Kidney tubule cell (primary cell): ENCODE results near the gene DRG1.
"Not testable (repeated sequence)": the region's sequence is repeated elsewhere in the genome, so short reads cannot be mapped to it uniquely, and the experiment has no call there.

Experiments
- DNase-seq: peaks from one replicate; pipeline ENCODE4 v3.0.0-alpha.2; 2018; ENCODE audit warnings: low spot score

The DRG1 gene, protein sequence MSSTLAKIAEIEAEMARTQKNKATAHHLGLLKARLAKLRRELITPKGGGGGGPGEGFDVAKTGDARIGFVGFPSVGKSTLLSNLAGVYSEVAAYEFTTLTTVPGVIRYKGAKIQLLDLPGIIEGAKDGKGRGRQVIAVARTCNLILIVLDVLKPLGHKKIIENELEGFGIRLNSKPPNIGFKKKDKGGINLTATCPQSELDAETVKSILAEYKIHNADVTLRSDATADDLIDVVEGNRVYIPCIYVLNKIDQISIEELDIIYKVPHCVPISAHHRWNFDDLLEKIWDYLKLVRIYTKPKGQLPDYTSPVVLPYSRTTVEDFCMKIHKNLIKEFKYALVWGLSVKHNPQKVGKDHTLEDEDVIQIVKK

DNA sequence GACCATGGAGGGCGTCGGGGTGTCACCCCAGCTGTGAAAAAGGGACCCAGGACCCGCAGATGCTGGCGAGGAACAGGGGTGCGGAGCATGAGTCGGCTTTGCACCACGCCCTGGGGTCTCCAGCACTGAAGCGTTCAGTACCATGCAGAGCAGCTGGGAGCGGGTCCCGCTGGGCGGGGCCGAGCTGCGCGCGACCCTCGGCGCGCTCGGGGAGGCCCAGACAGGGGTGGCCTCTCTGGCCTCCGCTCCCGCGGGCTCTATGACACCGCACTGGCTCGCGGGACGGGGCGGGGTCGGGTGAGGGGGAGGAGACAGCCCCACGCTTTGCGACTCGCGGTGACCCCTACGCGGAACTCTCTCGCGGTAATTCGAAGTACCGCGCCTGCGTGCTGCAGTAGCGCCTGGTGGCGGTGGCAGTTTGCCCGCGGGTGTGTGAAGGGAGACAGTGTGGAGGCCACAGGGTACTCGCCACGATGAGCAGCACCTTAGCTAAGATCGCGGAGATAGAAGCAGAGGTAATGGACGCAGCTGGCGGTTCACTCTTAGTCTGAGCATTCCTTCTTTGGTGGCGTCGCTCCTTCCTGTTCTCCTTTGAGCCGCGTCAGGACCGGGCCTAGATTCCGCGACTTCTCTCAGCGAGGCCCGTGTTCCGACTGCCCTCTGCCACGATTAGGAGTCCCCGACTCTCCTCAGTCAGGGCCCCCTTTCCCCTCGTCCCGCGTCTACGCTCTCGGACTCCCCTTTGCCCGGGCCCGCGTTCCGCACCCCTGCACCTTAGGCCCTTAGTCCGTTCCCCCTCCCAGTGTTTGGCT, at the start of gene DRG1:
TSS of gene DRG1 (plus strand) at position 394 of the 812 bp plus-strand sequence. CDS start at position 474, 80 bp downstream.
- DNase-seq: peak; percentile 94

DNA sequence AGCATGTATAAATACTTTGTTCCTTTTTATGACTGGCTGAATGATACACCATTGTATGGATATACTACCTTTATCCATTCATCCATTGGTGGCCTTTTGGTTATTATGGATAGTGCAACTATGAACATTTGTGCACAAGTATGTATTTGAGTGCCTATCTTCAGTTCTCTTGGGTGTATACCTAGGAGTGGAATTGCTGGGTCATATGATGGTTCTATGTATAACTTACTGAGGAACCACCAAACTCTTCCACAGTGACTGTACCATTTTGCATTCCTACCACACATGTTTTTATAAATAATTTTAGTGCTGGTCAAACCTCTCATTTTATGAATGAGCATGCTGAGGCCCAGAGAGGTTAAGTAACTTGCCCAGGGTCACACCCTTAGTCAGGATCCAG, 49.4 kb upstream of the DRG1 start:
- DNase-seq: no peak

DNA sequence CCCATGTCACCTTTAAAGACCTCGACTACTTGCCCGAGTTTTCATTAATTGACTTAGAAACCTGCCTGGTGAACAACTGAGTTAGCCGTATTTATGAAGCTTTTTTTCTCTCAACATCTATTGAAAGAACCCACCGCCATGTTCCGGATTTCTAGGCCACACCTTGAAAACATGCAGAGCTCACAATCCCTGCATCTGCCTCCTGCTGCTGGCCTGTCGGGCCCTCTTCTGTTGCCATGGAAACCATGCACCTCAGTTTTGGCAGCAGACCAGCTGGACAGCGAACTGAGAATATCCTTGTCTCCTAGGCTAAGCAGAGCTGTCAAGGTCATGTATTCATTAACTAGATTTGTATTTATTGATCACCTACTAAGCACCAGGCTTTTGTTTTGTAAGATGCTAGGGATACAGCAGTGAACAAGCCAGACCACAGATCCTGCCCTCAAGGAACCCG, 49.0 kb upstream of the DRG1 start:
- DNase-seq: peak; percentile 57

DNA sequence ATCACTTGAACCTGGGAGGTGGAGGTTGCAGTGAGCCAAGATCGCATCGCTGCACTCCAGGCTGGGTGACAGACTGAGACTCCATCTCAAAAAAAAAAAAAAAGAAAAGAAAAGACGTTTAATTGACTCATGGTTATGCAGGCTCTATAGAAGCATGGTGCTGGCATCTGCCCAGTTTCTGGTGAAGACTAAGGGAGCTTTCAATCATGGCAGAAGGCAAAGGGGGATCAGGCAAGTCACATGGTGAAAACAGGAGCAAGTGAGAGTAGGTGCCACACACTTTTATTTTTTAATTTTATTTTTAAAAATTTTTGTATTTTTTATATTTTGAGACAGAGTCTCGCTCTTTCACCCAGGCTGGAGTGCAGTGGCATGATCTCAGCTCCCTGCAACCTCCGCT, 44.9 kb upstream of the DRG1 start:
- no peak for DNase-seq

DNA sequence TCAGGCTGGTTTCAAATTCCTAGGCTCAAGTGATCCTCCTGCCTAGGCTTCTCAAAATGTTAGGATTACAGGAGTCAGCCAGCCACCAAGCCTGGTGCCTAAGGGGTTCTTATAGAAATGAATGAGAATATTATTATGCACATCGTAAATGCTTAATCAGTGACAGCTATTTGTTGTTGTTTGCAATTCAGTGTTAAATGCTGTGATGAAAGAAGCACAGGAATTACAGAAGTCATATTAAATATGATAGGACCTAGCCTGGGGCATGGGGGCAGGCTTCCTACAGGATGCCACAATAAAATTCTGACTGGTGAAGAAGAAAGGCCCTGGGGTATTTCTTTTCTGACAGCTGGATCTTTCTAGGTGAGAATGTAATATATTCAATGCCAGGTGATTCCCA, 39.4 kb upstream of the DRG1 start:
- DNase-seq: no peak

DNA sequence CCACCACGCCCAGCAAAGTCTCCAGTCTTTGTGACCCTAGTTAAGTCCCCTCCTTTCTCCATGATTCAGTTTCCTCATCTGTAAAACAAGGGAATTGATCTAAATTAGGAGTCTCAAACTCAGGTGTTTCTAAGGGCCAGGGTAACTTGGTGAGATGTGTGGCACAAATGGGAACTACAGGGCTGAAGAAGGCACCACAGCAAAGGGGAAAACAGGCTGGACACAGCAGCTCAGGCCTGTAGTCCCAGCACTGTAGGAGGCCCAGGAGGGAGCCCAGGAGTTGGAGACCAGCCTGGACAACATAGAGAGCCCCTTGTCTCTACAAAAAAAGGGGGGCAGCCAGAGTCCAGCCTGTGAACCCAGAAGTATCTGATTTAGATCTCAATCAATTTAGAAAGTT, 37.7 kb upstream of the DRG1 start:
- no peak for DNase-seq

DNA sequence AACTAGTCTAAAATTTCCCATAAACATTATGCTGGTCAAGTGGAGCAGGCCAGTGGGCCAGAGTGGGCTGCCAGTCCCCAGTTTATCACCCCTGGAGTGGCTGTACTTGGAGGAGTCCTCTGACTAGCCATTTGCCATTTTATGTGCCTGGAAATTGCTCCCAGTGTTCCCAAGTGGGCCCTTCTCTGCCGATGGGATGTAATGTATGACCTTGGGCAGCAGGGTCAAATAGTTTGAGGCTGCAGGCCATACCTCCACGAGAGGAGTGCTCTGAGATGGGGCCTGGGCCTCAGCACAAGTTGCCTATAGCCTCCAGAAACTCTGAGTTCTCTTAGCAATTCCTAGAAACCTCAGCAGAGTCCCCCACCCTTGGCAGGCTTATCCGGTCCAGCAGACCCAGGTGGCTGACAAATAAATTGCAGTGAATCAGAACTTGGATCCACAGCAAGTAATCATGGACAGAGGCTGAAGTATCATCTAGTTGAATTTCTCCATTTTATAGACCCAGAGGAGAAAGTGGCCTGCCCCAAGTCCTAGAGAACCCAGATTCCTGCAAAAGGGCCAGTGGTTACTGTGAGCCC, 35.4 kb upstream of the DRG1 start:
- no peak for DNase-seq

DNA sequence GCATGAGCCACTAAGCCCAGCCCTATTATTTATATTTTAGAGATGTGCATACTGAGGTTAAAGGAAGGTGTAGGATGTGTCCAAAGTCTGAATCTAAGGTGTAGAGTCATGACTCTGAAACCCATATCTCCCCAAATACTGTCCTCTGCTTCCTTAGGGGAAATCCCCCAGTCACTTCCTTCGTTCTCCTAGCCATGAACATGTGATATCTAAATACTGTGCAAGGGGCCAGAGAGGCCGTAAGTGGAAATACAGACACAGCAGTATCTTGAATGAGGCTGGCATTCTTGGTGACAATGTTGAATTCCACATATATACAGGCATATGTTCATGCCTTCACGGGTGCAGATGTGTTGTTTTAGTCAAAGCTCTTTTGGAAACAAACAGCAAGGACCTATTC, 32.0 kb upstream of the DRG1 start:
- no peak for DNase-seq

DNA sequence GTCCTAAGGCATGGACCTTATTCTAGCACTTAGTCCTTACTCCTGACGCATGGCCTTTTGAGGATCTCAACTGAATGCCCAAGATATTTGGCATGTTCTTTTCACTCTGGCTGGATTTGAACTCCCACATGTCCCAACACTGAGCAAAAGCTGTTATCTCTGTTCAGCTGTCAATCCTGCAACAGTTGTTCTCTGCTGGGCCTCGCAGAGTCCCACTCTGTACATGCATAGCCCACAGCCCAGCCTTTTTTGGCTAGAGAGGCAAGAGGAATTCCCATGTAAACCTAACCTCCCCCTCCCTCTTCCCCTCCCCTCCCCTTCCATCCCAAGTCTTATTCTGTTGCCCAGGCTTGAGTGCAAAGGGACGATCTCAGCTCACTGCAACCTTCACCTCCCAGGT, 21.8 kb upstream of the DRG1 start:
- DNase-seq: no peak

DNA sequence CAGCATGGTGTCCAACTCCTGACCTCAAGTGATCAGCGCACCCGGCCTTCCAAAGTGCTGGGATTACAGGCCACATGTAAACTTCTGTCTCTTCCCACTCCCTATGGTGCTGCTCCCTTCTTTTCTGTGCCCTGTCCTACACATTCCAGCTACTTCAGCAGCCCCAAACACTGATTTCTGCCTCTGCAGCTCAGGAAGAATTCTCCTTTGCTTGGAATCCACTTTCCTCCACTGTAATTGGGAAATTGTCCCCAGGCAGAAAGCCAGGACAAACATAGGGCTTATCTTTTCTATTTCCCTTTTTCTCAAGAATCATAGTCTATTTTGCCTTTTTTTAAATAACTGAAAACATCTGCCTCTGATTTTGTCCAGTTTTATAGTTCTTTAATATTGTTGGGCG, 21.3 kb upstream of the DRG1 start:
- no peak for DNase-seq

DNA sequence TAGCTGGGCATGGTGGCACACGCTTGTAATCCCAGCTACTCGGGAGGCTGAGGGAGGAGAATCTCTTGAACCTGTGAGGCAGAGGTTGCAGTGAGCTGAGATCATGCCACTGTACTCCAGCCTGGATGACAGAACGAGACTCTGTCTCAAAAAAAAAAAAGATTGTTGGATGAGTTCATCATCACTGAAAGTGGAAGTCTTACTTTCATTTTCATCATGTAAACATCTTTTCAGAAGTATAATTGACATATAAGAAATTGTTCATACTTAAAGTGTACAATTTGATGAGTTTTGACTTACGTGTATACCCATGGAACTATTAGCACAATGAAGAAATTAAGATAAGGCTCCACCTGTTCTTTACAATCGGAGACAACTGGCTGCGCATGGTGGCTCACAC, 20.8 kb upstream of the DRG1 start:
- DNase-seq: not testable (repeated sequence)

DNA sequence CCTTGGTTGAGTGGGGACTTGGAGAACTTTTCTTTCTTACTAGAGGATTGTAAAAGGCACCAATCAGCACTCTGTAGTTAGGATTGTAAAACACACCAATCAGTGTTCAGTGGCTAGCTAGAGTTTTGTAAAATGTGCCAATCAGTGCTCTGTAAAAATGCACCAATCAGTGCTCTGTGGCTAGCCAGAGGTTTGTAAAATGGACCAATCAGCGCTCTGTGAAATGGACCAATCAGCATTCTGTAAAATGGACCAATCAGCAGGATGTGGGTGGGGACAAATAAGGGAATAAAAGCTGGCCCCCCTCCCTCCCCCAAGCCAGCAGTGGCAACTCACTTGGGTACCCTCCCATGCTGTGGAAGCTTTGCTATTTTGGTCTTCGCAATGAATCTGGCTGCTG, 5.5 kb upstream of the DRG1 start:
- DNase-seq: no peak

DNA sequence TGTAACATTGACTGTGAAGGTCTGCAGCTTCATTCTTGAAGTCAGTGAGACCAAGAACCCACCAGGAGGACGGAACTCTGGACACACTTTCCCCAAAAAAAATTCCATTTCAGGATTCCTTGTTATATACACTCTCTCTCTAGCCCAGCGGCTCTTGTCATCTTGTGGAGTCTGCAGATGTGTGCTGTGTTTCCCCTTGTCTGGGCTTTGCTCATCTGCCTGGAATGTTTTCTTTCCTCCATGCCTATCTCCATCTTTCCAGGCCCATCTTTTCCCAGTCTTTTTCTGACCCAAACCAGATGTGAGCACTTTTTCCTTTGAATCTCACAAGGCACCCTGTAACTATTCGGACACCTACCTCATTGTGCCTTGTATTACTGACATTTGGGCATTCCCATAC, 5.1 kb upstream of the DRG1 start:
- no peak for DNase-seq

DNA sequence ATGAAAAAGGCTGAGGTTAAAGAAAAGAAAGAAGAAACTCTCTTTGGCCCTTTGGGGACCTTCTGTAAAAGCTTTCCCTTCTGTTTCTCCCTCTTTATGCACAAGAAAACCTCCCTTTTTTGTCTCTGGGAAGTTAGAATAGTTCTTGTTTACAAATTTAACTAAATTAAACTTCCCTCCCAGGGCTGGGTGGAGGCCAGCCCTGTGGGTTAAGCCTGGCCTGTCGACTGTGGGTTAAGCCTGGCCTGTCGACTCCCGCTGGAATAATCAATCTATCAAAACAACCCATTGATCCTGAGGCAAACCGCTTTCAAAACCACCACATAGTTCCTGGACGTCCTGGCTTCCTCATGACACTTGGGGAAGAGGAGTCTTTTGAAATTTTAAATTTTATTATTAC, 1.2 kb upstream of the DRG1 start:
- no peak for DNase-seq

DNA sequence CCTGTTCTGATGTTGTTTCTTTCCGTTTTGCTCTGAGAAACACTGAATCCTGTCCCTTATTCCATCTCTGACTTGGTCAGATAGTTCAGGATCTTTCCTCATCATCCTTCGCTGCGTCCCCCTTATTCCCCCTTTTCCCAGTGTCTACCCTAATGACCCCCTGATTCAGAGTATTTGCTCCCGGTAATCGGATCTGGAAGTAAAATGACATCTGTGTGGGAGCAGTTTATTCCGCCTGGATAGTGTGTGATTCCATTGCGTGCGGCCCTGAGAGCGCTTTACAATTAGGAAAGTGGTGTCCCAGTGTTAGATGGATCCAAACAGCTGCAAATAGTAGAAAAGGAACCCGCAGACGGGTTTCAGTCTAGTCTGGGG, 606 bp downstream of the DRG1 start:
- no peak for DNase-seq

DNA sequence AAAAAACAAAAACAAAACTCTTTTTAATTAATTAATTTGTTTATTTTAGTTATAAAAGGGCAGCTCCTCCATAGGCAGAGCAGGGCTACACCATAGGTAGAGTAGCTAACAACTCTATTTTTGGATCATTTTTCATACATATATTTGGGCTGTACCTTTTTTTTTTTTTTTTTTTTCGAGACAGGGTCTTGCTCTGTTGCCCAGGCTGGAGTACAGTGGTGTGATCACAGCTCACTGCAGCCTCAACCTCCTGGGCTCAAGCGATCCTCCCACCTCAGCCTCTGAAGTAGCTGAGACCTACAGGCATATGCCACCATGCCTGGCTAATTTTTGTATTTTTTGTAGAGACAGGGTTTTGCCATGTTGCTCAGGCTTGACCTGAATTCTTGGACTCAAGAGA, 2.9 kb downstream of the DRG1 start:
- DNase-seq: not testable (repeated sequence)

DNA sequence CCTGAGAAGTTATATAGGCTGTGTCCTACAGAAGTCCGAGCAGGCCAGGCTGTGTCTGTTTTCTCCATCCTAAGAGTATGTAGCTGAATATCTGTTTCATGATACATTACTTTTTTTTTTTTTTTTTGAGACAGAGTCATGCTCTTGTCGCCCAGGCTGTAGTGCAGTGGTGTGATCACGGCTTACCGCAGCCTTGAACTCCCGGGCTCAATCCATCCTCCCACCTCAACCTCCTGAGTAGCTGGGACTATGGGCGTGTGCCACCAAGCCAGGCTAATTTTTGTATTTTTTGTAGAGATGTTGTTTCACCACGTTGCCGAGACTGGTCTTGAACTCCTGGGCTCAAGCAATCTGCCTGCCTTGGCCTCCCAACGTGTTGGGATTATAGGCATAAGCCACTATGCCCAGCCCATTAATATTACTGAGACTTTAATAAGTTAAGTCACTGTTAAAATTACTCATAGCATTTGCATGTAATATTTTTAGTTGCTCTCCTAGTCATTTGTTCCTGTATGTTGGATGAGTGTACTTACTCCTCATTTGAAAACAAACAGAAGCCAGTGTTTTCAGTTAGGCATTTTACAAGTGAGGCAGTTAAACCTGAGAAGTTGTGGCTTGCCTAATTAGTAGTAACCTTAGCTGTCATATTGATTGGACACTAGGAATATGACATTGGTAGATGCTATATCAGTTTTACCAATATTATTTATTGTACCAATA, 26.1 kb downstream of the DRG1 start:
- DNase-seq: no peak

DNA sequence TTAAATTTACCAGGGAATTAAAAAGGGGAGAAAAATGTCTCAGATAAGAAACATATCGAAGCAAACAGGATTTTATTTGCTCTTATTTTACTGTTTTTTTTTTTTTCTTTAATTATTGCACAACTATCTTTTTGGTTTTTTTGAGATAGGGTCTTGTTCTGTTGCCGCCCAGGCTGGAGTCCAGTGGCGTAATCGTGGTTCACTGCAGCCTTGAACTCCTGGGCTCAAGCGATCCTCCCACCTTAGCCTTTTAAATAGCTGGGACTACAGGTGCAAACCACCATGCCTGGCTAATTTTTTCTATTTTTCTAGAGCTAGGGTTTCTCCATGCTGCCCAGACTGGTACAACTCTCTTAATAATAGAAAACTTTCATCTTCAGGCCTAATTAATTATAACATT, 32.5 kb downstream of the DRG1 start:
- no peak for DNase-seq

DNA sequence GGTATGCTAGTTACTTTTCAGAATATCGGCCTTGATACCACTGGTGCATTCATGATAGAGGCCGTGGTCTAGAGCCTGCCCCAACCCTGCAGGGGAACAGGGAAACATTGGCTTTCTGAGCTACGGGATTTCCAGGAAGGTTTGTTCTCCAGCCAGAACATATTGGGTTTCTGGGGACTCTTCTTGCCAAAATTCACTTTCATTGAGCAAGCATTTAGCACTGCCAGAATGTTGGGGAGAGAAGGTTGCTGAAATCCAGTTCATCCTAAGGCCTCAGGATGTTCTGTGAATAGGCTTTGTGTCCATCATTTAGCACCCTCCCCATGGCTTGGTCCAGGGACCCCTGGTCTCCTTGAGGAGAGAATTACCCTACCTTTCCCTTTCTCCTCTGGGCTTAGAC, 36.7 kb downstream of the DRG1 start:
- DNase-seq: no peak

DNA sequence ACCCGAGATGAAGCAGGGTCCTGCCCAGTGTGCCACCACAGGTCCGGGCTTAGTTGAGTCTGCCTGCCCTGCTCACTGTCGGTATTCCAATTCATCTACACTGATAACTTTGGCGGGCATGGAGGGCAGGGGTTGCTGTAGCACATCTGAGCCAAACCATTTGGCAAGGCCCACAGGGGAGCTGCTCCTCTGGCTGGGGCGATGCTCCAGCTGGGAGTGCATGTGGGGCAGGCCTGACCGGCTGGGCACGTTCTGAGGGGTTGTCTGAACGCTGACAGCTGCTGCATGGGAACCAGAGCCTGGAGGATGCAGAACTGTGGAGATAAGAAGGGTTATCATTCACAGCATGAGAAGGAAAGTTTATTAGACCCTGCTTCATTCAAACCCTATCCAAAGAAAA, 40.4 kb downstream of the DRG1 start:
- DNase-seq: no peak

DNA sequence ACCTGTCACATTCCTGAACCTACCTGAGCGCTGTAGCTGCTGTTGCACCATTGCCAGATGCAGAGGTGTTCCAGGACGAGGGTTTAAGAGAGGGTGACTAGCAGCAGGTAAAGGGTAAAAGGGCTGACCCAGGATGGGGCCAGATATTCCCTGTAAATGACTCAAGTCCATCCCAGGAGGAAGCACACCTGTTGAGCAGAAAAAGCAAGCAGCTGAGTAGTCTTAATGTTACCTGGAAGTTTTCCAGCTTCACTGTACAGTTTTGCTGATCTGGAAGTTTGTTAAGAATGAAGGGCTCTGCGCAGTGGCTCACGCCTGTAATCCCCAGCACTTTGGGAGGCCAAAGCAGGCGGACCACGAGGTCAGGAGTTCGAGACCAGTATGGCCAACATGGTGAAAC, 41.3 kb downstream of the DRG1 start:
- DNase-seq: no peak

DNA sequence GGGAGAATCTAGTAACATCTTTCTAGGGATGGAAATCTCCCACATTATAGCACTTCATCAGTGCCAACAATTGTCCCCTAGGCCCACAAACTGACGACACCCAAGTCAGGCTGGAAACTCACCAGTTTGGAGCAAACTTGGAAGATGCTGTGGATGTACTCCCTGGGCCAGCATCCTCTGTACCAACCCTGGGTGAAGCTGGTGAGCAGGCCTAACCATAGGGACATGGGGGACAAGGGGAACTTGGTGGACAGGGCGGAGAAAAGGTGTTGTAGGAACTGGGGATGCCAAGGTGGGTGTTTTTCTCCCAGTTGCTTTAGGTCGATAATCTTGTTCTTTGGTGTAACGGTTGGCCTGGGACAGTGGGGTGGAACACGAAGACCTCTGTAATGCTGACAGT, 42.2 kb downstream of the DRG1 start:
- no peak for DNase-seq
